GM12865 (cell line): ENCODE results near the gene ASCL5.

Source experiments
- DNase-seq: peaks from one replicate; pipeline ENCODE4 v3.0.0; 2010; ENCODE audit warnings: low read depth
- H3K4me3 ChIP-seq: 2 replicates; pipeline ENCODE4 v1.5.1; 2011; ENCODE audit warnings: mild to moderate bottlenecking, low read depth, low read length, control low read depth
- TF ChIP-seq, protein P1 (sequence below): IDR thresholded peaks from 2 replicates; pipeline ENCODE4 v1.5.1; 2011; ENCODE audit warnings: low read length, control low read depth, low read depth, inconsistent platforms; ENCODE audit not compliant: insufficient read depth; ENCODE audit errors: missing control alignments

Gene ASCL5

DNA sequence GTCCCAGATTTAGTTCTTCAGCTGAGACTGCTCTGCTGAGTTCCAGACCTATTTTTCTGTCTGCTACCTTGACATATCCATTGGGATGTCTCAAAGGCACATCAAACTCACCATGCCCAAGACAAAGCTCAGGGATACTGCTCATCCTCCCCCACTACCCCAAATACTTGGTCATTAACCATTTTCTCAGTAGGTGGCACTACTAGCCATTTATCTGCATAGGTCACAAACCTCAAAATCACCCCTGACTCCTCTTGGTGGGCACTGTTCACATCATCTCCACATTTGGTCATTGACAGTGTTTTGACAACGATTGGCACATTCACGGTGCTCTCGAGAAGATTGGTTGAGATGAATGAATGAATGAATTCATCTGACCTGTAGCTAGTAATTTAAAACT is 46.8 kb downstream of the ASCL5 start:
- no peak for DNase-seq
- TF ChIP-seq, protein P1, sequence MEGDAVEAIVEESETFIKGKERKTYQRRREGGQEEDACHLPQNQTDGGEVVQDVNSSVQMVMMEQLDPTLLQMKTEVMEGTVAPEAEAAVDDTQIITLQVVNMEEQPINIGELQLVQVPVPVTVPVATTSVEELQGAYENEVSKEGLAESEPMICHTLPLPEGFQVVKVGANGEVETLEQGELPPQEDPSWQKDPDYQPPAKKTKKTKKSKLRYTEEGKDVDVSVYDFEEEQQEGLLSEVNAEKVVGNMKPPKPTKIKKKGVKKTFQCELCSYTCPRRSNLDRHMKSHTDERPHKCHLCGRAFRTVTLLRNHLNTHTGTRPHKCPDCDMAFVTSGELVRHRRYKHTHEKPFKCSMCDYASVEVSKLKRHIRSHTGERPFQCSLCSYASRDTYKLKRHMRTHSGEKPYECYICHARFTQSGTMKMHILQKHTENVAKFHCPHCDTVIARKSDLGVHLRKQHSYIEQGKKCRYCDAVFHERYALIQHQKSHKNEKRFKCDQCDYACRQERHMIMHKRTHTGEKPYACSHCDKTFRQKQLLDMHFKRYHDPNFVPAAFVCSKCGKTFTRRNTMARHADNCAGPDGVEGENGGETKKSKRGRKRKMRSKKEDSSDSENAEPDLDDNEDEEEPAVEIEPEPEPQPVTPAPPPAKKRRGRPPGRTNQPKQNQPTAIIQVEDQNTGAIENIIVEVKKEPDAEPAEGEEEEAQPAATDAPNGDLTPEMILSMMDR = no peak
- no peak overlapping the region for H3K4me3 ChIP-seq

DNA sequence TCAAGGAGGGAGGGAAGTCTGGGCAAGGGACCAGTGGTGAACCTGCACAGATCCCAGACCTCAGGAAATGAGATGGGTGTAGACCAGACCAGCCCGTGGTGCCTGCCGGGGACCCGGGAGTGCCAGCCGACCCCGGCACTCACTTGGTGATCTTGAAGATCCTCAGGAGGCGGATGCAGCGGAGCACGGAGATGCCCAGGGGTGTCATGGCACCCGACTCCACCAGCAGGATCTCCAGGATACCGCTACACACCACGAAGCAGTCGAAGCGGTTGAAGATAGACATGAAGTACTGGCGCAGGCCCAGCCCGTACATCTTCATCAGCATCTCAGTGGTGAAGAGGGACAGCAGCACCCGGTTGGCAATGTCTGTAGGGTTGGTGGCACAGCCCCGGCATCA is 49.2 kb downstream of the ASCL5 start:
- TF ChIP-seq, protein P1 = no peak
- H3K4me3 ChIP-seq = no peak overlapping the region
- no peak for DNase-seq

DNA sequence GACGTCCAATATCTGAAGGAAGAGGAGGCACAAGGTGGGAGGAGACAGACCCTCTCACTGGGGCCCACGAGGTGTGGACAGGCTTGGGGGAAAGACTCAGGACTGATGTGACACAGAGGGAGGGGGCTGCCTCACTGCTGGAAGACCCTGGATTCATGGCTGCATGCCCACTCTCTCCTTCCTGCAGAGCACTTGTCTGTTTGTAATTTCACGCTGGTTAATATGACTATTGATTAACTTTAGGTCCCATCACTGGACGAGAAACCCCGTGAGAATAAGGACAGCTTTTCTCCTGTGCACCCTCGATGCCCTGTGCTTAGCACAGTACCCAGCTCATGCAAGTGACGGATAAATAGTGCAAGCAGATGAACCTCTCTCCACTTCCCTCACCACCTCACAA is 49.9 kb downstream of the ASCL5 start:
- no peak for DNase-seq
- no peak overlapping the region for H3K4me3 ChIP-seq
- TF ChIP-seq, protein P1 = no peak

DNA sequence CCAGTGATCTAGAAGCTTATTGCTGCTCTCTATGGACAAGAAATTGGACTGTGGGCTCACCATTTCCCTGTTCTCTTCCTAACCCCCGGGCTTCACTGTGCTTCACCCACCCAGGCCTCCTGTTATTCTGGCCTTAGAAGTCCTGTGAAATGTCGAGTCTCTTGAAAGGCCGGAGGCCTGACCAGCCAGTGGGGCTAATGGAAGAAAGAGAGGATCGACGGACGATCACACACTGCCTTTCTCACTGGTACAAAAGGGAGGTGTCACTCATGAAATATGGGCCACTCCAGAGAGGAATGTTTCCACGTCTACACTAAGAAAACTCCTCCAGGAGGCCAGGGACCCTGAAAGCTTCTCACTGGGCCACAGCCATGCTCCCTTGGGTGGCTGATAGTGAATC is 50.9 kb downstream of the ASCL5 start:
- TF ChIP-seq, protein P1 = no peak
- no peak overlapping the region for H3K4me3 ChIP-seq
- DNase-seq = no peak

DNA sequence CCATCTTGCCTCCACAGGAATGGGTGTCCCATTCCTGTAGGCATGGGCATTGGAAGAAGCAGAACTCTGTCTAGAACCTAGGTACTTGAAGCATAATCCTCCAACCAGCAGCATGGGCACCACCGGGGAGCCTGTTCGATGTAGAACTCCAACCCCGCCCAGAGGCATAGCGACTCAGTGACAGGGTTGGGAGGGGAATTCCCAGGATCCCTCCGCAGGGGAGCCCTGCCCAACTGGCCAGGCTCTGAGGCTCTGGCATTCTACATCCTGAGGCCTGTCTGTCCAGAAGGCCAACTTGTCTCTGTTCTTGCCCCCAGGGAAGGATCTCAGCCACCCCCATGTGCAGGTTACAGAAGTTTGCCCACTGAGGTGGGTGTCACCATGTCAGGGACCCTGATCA is 53.0 kb downstream of the ASCL5 start:
- no peak overlapping the region for H3K4me3 ChIP-seq
- TF ChIP-seq, protein P1 = no peak
- no peak for DNase-seq

DNA sequence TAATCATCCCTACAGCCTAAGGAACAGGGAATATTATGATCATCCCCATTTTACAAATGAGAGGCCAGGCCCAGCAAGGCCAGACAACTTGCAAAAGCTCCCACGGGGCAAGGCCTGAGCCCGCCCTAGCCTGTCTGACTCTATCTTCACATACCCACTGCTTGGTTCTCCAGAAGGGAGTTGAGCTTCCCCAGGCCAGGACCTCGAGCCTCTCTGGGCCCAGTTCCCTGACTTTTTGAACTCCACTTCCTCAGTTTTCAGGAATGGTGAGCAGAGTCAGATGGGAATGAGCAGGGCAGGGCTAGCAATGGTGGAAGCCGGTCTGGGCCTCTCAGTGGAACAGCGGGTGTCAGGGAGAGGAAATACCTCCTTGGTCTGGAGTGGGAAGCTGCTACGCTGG is 54.1 kb downstream of the ASCL5 start:
- H3K4me3 ChIP-seq = no peak overlapping the region
- TF ChIP-seq, protein P1 = no peak
- no peak for DNase-seq

DNA sequence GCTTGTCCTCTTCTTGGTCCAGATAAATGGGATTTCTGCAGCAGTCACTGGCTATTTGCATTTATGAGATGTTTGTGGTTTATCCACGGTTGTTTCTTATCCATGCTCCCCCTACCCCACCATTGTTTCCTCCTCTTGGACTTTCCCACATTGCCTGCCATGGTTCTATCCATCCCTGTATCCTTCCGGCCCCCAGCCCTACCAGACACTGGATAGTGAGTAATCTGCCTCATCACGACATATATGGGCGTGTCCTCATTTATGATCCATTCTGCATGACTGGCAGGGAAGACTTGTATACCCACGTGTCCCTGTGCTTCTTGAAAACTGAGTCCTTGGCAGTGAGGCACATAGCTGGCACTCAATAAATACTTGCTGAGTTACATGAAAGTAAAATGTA is 54.8 kb downstream of the ASCL5 start:
- DNase-seq = no peak
- H3K4me3 ChIP-seq = no peak overlapping the region
- TF ChIP-seq, protein P1 = no peak
